ENCODE data around the gene IQCF5.

Gene IQCF5

GRCh38 chr3:51897391-51897790 lies 22.0 kb upstream of the IQCF5 start:
- TF ChIP-seq, protein P1, sequence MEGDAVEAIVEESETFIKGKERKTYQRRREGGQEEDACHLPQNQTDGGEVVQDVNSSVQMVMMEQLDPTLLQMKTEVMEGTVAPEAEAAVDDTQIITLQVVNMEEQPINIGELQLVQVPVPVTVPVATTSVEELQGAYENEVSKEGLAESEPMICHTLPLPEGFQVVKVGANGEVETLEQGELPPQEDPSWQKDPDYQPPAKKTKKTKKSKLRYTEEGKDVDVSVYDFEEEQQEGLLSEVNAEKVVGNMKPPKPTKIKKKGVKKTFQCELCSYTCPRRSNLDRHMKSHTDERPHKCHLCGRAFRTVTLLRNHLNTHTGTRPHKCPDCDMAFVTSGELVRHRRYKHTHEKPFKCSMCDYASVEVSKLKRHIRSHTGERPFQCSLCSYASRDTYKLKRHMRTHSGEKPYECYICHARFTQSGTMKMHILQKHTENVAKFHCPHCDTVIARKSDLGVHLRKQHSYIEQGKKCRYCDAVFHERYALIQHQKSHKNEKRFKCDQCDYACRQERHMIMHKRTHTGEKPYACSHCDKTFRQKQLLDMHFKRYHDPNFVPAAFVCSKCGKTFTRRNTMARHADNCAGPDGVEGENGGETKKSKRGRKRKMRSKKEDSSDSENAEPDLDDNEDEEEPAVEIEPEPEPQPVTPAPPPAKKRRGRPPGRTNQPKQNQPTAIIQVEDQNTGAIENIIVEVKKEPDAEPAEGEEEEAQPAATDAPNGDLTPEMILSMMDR (IDR thresholded peaks at IDR 0.05; ENCODE audit: control extremely low read depth, extremely low read depth, low read depth, missing control alignments), result no peak
- CTCF ChIA-PET, result no interaction called here
- POLR2A ChIA-PET, result no interaction called here
- no peak for DNase-seq (ENCODE audit: extremely low spot score)

GRCh38 chr3:51896607-51897305 lies 21.4 kb upstream of the IQCF5 start:
- POLR2A ChIA-PET, result no interaction called here
- DNase-seq (ENCODE audit: extremely low spot score), result no peak
- CTCF ChIA-PET, result no interaction called here
- TF ChIP-seq, protein P1 (IDR thresholded peaks at IDR 0.05; ENCODE audit: control extremely low read depth, extremely low read depth, low read depth, missing control alignments), result no peak

- CTCF ChIA-PET, result interaction anchor here (1.3 kb wide), 1 partner anchor 21 kb away, joined by 3 read pairs; no protein-coding TSS in a partner anchor
- TF ChIP-seq, protein P1 (IDR thresholded peaks at IDR 0.05; ENCODE audit: control extremely low read depth, extremely low read depth, low read depth, missing control alignments), result no peak
- POLR2A ChIA-PET, result no interaction called here
- DNase-seq (ENCODE audit: extremely low spot score), result no peak
Measured at GRCh38 chr3:51894939-51895338, 19.5 kb upstream of the IQCF5 start.

- TF ChIP-seq, protein P1 (IDR thresholded peaks at IDR 0.05; ENCODE audit: control extremely low read depth, extremely low read depth, low read depth, missing control alignments), result no peak
- no peak for DNase-seq (ENCODE audit: extremely low spot score)
- POLR2A ChIA-PET, result no interaction called here
- CTCF ChIA-PET, result interaction anchor here (1.3 kb wide), 1 partner anchor 21 kb away, joined by 3 read pairs; no protein-coding TSS in a partner anchor
Measured at GRCh38 chr3:51894391-51894790, 19.0 kb upstream of the IQCF5 start.

DNA sequence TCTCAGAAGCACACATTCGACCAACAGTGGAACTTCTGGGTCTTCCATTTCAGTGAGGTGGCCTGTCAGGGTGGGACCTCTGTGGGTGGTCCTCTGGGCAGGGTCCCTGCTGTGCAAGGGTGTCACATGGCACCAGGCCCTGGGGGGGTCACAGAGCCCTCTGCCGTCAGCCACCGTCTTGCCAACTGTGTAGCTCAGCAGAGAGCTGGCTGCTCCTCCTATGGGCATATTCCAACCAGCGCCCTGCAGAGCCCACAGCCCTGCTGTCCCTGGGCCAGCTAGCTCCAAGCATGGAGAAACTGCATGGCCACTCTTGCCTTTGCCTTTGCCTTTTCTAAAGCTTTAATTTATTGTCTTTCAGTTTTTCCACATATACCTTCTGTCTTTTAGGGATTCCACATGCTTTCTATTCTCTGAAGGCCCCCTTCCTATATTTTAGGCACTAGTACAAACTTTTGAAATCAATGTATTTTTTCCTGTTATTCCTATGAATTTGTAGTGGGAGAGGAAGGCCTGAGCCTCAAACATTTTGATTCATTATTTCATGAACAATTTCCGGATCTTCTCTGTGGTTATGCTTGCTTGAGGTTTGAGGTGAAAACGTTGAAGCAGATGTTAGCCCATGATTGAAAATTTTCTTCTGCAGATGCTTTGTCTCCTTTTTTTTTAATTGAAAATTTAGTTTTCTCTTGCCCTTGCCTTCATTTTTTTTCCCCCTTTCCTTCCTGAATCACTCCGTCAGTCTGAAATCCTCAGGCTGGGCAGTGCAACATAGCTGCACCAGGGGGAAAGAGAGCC lies 16.0 kb upstream of the IQCF5 start:
- POLR2A ChIA-PET, result no interaction called here
- no peak for DNase-seq (ENCODE audit: extremely low spot score)
- CTCF ChIA-PET, result interaction anchor here (1.0 kb wide), 1 partner anchor 9 kb away, joined by 3 read pairs; no protein-coding TSS in a partner anchor
- TF ChIP-seq, protein P1 (IDR thresholded peaks at IDR 0.05; ENCODE audit: control extremely low read depth, extremely low read depth, low read depth, missing control alignments), result no peak

DNA sequence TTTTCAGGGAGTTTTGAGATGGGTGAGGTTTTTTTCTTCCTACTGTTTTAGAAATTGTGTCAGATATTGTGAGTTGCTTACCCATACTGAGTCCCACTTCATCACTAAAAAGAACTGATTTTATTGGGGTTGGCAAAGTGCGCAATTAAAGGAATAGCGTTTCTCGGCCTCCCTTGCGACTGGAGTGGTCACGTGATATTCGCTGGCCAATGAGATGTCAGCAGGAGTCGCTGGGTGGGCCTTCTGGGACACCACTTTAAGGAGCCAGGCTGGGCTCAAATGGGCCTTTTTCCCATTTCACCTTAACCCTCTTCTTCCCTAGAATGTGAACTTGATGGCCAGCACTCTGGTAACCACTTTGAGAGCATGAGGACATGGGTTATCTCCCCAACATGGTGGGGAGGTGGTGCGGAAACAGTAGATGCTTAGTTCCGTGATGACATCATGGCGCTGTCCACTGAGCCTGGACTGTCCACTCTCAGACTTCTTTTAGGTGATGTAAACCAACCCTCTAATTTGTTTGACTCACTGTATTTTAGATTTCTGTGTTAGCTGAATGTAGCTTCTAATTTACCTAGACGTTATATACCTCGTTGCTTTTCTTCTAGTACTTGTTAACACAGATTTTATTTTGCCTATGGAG lies 13.2 kb upstream of the IQCF5 start:
- DNase-seq (ENCODE audit: extremely low spot score), result no peak
- POLR2A ChIA-PET, result no interaction called here
- CTCF ChIA-PET, result no interaction called here
- TF ChIP-seq, protein P1 (IDR thresholded peaks at IDR 0.05; ENCODE audit: control extremely low read depth, extremely low read depth, low read depth, missing control alignments), result no peak

All from GM10248 (cell line).